WTC11 (cell line): ENCODE results near the gene FKBP7. TPM values are rescaled to one million over a fixed set of nuclear protein-coding genes. Genes with fewer than 3 reads are reported as not detected.

Experiments
- ARID4B ChIP-seq: sonication (generic); formaldehyde crosslinking; IDR thresholded peaks from 2 replicates; pipeline ENCODE4 v1.8.0; 2023; ENCODE audit warnings: missing genetic modification reagents, mild to moderate bottlenecking, borderline replicate concordance
- ATF2 ChIP-seq: sonication (generic); formaldehyde crosslinking; IDR thresholded peaks from 2 replicates; pipeline ENCODE4 v1.8.1; 2022; ENCODE audit warnings: low read depth, missing genetic modification reagents, borderline replicate concordance
- ETV6 ChIP-seq: sonication (generic); formaldehyde crosslinking; IDR thresholded peaks from 2 replicates; pipeline ENCODE4 v1.8.1; 2022; ENCODE audit warnings: mild to moderate bottlenecking, missing genetic modification reagents
- GTF2I ChIP-seq: fragments of 250-450 bp; sonication (Bioruptor Pico); conservative IDR thresholded peaks from 2 replicates; pipeline ENCODE4 v1.4.0; 2021; ENCODE audit warnings: mild to moderate bottlenecking
- IRF1 ChIP-seq: sonication (generic); formaldehyde crosslinking; IDR thresholded peaks from 2 replicates; pipeline ENCODE4 v1.8.0; 2023; ENCODE audit warnings: missing genetic modification reagents
- JAZF1 ChIP-seq: fragments of 250-450 bp; sonication (Bioruptor Pico); IDR thresholded peaks from 2 replicates; pipeline ENCODE4 v1.9.0; 2021; ENCODE audit warnings: moderate library complexity, mild to moderate bottlenecking, inconsistent platforms
- MYBL2 ChIP-seq: sonication (generic); formaldehyde crosslinking; IDR thresholded peaks from 2 replicates; pipeline ENCODE4 v1.8.1; 2023; ENCODE audit warnings: mild to moderate bottlenecking, moderate library complexity, missing genetic modification reagents
- NFE2L1 ChIP-seq: sonication (generic); formaldehyde crosslinking; IDR thresholded peaks from 2 replicates; pipeline ENCODE4 v1.8.1; 2023; ENCODE audit warnings: missing genetic modification reagents
- NR3C1 ChIP-seq: sonication (generic); formaldehyde crosslinking; conservative IDR thresholded peaks from 2 replicates; pipeline ENCODE4 v1.8.1; 2023; ENCODE audit warnings: low read depth, mild to moderate bottlenecking, missing genetic modification reagents
- PRRX2 ChIP-seq: fragments of 250-450 bp; sonication (Bioruptor Pico); IDR thresholded peaks from 2 replicates; pipeline ENCODE4 v1.8.0; 2021; ENCODE audit warnings: mild to moderate bottlenecking
- SMAD3 ChIP-seq: sonication (generic); formaldehyde crosslinking; IDR thresholded peaks from 2 replicates; pipeline ENCODE4 v1.8.0; 2022; ENCODE audit warnings: missing genetic modification reagents, mild to moderate bottlenecking, borderline replicate concordance
- TCF7 ChIP-seq: sonication (generic); formaldehyde crosslinking; IDR thresholded peaks from 2 replicates; pipeline ENCODE4 v1.8.0; 2022; ENCODE audit warnings: mild to moderate bottlenecking, low read depth, missing genetic modification reagents, moderate library complexity
- TEAD1 ChIP-seq: sonication (generic); formaldehyde crosslinking; IDR thresholded peaks from 2 replicates; pipeline ENCODE4 v1.8.0; 2022; ENCODE audit warnings: mild to moderate bottlenecking, missing genetic modification reagents
- TP53 ChIP-seq: sonication (generic); formaldehyde crosslinking; IDR thresholded peaks from 2 replicates; pipeline ENCODE4 v1.8.1; 2023; ENCODE audit warnings: mild to moderate bottlenecking, missing genetic modification reagents
- ZBTB21 ChIP-seq: sonication (generic); formaldehyde crosslinking; IDR thresholded peaks from 2 replicates; pipeline ENCODE4 v1.8.1; 2023; ENCODE audit warnings: mild to moderate bottlenecking, missing genetic modification reagents, borderline replicate concordance
- ZBTB43 ChIP-seq: sonication (generic); formaldehyde crosslinking; IDR thresholded peaks from 2 replicates; pipeline ENCODE4 v1.8.1; 2023; ENCODE audit warnings: mild to moderate bottlenecking, missing genetic modification reagents
- ZNF121 ChIP-seq: sonication (generic); formaldehyde crosslinking; IDR thresholded peaks from 2 replicates; pipeline ENCODE4 v1.8.0; 2023; ENCODE audit warnings: missing genetic modification reagents
- ZNF219 ChIP-seq: sonication (generic); formaldehyde crosslinking; IDR thresholded peaks from 2 replicates; pipeline ENCODE4 v1.8.0; 2023; ENCODE audit warnings: missing genetic modification reagents, mild to moderate bottlenecking, borderline replicate concordance
- ZNF317 ChIP-seq: sonication (generic); formaldehyde crosslinking; IDR thresholded peaks from 2 replicates; pipeline ENCODE4 v1.8.1; 2023; ENCODE audit warnings: low read depth, mild to moderate bottlenecking, moderate library complexity, missing genetic modification reagents, borderline replicate concordance
- ZSCAN18 ChIP-seq: fragments of 250-450 bp; sonication (Bioruptor Pico); IDR thresholded peaks from 2 replicates; pipeline ENCODE4 v2.1.2; 2022; ENCODE audit warnings: mild to moderate bottlenecking, moderate library complexity
- total RNA-seq: library from RNA; stranded (reverse); gene quantifications from 3 replicates; pipeline ENCODE4 v1.2.3, GENCODE V29; 2021
- TF ChIP-seq, protein P1 (sequence below): sonication (generic); formaldehyde crosslinking; conservative IDR thresholded peaks from 2 replicates; pipeline ENCODE4 v1.8.1; 2022; ENCODE audit warnings: mild to moderate bottlenecking, missing genetic modification reagents
- TF ChIP-seq, protein P2 (sequence below): fragments of 250-450 bp; sonication (Bioruptor Pico); conservative IDR thresholded peaks from 2 replicates; pipeline ENCODE4 v1.9.0; 2021; ENCODE audit warnings: mild to moderate bottlenecking
- TF ChIP-seq, protein P3 (sequence below): fragments of 250-450 bp; sonication (Bioruptor Pico); IDR thresholded peaks from 2 replicates; pipeline ENCODE4 v1.9.0; 2021; ENCODE audit warnings: mild to moderate bottlenecking

FKBP7 gene
- total RNA-seq, 1 experiment from 2014 or later, result 3.2 TPM

DNA sequence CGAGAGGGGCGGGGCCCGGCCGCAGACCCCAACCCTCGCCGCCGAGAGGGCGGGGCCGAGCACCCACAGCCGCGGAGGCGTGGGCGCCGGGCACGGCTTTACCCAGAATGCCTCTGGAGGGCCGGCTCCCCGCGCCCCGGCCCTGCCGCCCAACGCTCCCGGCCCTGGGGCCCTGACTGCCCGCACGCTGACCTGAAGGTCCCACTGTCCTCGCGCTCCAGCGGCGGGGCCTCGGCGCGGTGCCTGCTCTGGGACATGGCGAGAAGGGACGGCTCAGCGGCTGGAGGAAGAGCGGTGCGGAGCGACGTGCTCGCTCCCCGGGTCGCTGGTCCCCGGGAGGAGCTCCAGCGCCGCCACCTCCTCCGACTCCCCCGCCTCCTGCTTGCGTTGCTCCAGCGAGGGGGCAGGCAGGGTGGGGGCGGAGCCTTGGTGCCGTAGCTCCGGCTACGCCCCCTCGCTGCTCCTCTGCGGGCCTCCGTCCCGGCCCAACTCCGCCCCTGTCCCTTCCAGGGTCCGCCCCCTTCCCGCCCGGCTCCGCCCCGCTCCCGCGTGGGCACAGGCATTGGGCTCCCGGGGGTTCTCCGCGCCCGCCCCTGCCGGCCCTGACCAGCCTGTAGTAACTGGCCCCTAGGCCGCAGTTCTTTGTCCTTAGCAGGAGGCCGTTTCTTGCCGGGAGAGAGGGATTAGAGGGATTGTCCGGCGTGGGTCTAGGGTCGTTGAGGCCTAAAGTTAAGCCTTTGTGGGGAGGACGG, 27.4 kb downstream of the FKBP7 start, which contains the start of the genes PJVK and PRKRA (continued):
- TF ChIP-seq PRRX2 (no peak), ZBTB21 (CRISPR knock-in tag) (peak; percentile 17; the same call in 1 of the 2 replicates), ZNF121 (CRISPR knock-in tag) (no peak), TCF7 (no peak), ZNF219 (CRISPR knock-in tag) (no peak), ZNF317 (CRISPR knock-in tag) (no peak), ZSCAN18 (CRISPR knock-in tag) (no peak), NR3C1 (no peak), NFE2L1 (CRISPR knock-in tag) (no peak; the same call in 1 of the 2 replicates), ATF2 (CRISPR knock-in tag) (no peak), IRF1 (0 out of 2 replicates have a peak, but pooled peaks have one; percentile 37), TEAD1 (CRISPR knock-in tag) (peak; percentile 21; the same call in 1 of the 2 replicates), MYBL2 (CRISPR knock-in tag) (no peak), ETV6 (CRISPR knock-in tag) (peak; percentile 30; the same call in 1 of the 2 replicates), TP53 (no peak), ZBTB43 (CRISPR knock-in tag) (peak; percentile 29; the same call in 1 of the 2 replicates), GTF2I (CRISPR knock-in tag) (no peak), JAZF1 (no peak), SMAD3 (CRISPR knock-in tag) (peak; percentile 89), ARID4B (CRISPR knock-in tag) (no peak; the same call in 1 of the 2 replicates)
- TF ChIP-seq, protein P1, sequence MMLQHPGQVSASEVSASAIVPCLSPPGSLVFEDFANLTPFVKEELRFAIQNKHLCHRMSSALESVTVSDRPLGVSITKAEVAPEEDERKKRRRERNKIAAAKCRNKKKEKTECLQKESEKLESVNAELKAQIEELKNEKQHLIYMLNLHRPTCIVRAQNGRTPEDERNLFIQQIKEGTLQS (CRISPR knock-in tag), result no peak
- TF ChIP-seq, protein P2, sequence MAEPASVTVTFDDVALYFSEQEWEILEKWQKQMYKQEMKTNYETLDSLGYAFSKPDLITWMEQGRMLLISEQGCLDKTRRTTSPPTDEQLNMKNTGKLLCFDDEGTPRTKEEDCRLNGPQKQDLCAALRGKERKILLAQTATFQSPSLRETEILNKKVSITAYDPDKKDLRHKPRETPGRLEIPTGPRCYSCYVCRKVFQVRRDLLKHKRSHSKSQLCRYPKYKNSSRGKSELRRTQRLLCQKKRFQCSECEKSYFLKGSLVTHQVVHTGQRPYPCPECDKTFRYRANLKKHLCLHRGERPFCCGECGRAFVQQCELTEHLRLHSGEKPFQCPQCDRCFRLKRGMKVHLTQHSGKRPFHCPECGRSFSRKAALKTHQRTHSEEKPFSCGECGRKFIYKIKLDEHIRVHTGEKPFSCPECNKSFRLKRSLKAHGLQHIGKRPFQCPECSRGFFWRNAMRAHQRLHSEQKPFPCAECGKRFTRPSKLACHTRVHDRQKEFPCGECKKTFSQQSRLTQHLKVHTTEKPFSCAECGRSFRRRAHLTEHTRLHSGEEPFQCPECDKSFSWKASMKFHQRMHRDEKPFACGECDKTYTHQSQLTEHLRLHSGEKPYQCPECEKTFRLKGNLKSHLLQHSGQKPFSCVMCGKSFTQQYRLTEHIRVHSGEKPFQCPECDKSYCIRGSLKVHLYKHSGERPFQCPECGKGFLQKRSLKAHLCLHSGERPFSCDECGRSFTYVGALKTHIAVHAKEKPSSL (CRISPR knock-in tag), result no peak
- TF ChIP-seq, protein P3, sequence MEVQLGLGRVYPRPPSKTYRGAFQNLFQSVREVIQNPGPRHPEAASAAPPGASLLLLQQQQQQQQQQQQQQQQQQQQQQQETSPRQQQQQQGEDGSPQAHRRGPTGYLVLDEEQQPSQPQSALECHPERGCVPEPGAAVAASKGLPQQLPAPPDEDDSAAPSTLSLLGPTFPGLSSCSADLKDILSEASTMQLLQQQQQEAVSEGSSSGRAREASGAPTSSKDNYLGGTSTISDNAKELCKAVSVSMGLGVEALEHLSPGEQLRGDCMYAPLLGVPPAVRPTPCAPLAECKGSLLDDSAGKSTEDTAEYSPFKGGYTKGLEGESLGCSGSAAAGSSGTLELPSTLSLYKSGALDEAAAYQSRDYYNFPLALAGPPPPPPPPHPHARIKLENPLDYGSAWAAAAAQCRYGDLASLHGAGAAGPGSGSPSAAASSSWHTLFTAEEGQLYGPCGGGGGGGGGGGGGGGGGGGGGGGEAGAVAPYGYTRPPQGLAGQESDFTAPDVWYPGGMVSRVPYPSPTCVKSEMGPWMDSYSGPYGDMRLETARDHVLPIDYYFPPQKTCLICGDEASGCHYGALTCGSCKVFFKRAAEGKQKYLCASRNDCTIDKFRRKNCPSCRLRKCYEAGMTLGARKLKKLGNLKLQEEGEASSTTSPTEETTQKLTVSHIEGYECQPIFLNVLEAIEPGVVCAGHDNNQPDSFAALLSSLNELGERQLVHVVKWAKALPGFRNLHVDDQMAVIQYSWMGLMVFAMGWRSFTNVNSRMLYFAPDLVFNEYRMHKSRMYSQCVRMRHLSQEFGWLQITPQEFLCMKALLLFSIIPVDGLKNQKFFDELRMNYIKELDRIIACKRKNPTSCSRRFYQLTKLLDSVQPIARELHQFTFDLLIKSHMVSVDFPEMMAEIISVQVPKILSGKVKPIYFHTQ, result peak; percentile 67; the same call in 1 of the 2 replicates
